Activated CD8-positive, alpha-beta memory T cell treated with anti-CD3 and anti-CD28 coated beads, Interleukin-2, amount 50 U/mL, for 1 hour (primary cell): ENCODE data around the gene ESR1.

ENCODE experiments used
- DNase-seq: peaks from one replicate; pipeline ENCODE4 v3.0.0-alpha.2; 2020; ENCODE audit errors: extremely low read depth

The ESR1 gene

GRCh38 chr6:152173321-152173720, 365.8 kb downstream of the ESR1 start:
- DNase-seq, result no peak

- no peak for DNase-seq
Measured at GRCh38 chr6:152173957-152174356, 366.5 kb downstream of the ESR1 start.

- no peak for DNase-seq
Measured at GRCh38 chr6:152176268-152176667, 368.8 kb downstream of the ESR1 start.
